Esophagus squamous epithelium (tissue), 4 donors: ENCODE data around the gene IRS1.

Experiments
- CTCF ChIP-seq, 6 experiments: fragments of 450-650 bp in 4 of 6; fragments of 200-600 bp in 2 of 6; sonication (generic) in 2 of 6; IDR thresholded peaks; one replicate each; pipeline ENCODE4 v1.5.1; 2016 to 2019; ENCODE audit warnings: antibody characterized with exemption in 6 of 6, mild to moderate bottlenecking in 4 of 6, moderate library complexity in 4 of 6
- POLR2A ChIP-seq, 4 donors: fragments of 450-650 bp; IDR thresholded peaks; one replicate each; pipeline ENCODE4 v1.6.1; 2017; ENCODE audit warnings: antibody characterized with exemption in 4 of 4, mild to moderate bottlenecking in 4 of 4, moderate library complexity in 3 of 4

GRCh38 chr2:226736382-226736781 lies 63.2 kb downstream of the IRS1 start:
- no peak for TF ChIP-seq CTCF (IDR thresholded peaks at IDR 0.05)
- TF ChIP-seq POLR2A (IDR thresholded peaks at IDR 0.05) = no peak
